NCI-H2107 (cell line): ENCODE measurements around the gene EXOC4.

Experiments
- DNase-seq: peaks from one replicate; lab custom pipeline; 2025; lab: John Stamatoyannopoulos, UW

EXOC4 gene

GRCh38 chr7:133539016-133539415, 286.1 kb downstream of the EXOC4 start:
- DNase-seq = no peak

- no peak for DNase-seq
Observed at GRCh38 chr7:133540096-133540860, 287.4 kb downstream of the EXOC4 start.

GRCh38 chr7:133542209-133542780, 289.4 kb downstream of the EXOC4 start:
- no peak for DNase-seq

GRCh38 chr7:133543657-133544056, 290.8 kb downstream of the EXOC4 start:
- no peak for DNase-seq

GRCh38 chr7:133545618-133546017, 292.7 kb downstream of the EXOC4 start:
- DNase-seq = no peak

- DNase-seq = no peak
Observed at GRCh38 chr7:133547981-133548380, 295.1 kb downstream of the EXOC4 start.

GRCh38 chr7:133549633-133550032, 296.8 kb downstream of the EXOC4 start:
- no peak for DNase-seq

- DNase-seq = no peak
Observed at GRCh38 chr7:133550145-133550544, 297.3 kb downstream of the EXOC4 start.

- no peak for DNase-seq
Observed at GRCh38 chr7:133550811-133551210, 297.9 kb downstream of the EXOC4 start.

GRCh38 chr7:133551466-133551865, 298.6 kb downstream of the EXOC4 start:
- no peak for DNase-seq

- DNase-seq = no peak
Observed at GRCh38 chr7:133552079-133552478, 299.2 kb downstream of the EXOC4 start.

GRCh38 chr7:133554330-133554729, 301.5 kb downstream of the EXOC4 start:
- DNase-seq = no peak

- DNase-seq = no peak
Observed at GRCh38 chr7:133556048-133556447, 303.2 kb downstream of the EXOC4 start.

GRCh38 chr7:133556553-133556952, 303.7 kb downstream of the EXOC4 start:
- DNase-seq = no peak

GRCh38 chr7:133560900-133561299, 308.0 kb downstream of the EXOC4 start:
- no peak for DNase-seq

- DNase-seq = no peak
Observed at GRCh38 chr7:133561396-133561795, 308.5 kb downstream of the EXOC4 start.

- no peak for DNase-seq
Observed at GRCh38 chr7:133562621-133563020, 309.7 kb downstream of the EXOC4 start.

GRCh38 chr7:133563251-133563650, 310.4 kb downstream of the EXOC4 start:
- no peak for DNase-seq

GRCh38 chr7:133564484-133564883, 311.6 kb downstream of the EXOC4 start:
- no peak for DNase-seq

GRCh38 chr7:133568544-133568943, 315.7 kb downstream of the EXOC4 start:
- no peak for DNase-seq

- no peak for DNase-seq
Observed at GRCh38 chr7:133570321-133570720, 317.4 kb downstream of the EXOC4 start.

- DNase-seq = no peak
Observed at GRCh38 chr7:133571076-133571475, 318.2 kb downstream of the EXOC4 start.

GRCh38 chr7:133572087-133572486, 319.2 kb downstream of the EXOC4 start:
- no peak for DNase-seq

- DNase-seq = no peak
Observed at GRCh38 chr7:133572843-133573242, 320.0 kb downstream of the EXOC4 start.
